ENCODE measurements around the gene ZIK1. TPM values are rescaled to one million over a fixed set of nuclear protein-coding genes. Genes with fewer than 3 reads are reported as not detected.

Gene ZIK1
- total and polyA plus RNA-seq, 9 of the 15 experiments (the other 6 are each of a cell fraction or from before 2014, with no cell fraction given): 0.03 to 0.42 (median 0.15) TPM; not detected in 1

DNA sequence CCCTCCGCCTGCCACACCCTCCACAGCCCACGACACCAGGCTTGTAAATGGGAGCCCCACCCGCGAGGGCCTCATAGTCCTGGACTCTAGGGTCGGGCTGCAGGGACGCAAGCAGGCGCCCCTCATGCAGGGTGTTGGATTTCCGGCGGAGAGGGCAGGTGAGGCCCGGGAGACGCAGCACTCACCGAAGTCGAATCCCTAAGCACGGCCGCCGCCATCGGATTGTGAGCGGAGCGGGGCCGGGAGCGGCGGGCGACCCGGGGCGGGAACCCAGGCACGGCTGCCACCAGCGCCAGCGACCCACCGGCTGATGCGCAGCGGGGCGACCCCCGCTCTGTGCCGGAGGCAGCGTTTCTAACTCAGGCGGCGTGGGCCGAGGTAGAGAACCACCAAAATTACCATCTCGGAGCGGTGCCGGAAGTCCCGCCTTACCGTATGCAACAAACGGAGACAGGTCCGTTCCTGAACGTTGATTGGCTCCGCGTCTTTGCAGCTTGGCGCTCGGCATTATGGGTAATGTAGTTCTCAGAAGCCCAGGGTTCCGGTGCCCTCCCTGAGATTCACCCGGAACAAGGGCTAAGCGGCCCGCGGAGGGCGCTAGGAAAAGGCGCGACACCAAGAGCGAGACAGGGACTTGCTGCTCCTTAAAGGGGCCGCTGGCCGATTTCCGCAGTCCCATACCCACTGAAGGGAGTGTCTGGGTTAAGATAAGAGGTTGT lies 5.3 kb upstream of the ZIK1 start, which contains the start of gene ZNF416 (continued):
- TF ChIP-seq SFPQ (IDR thresholded peaks at IDR 0.05; ENCODE audit: low read depth, low read length): no peak
- TF ChIP-seq RFX5 (IDR thresholded peaks at IDR 0.05; ENCODE audit: low read depth, low read length): no peak
- no peak for TF ChIP-seq KHSRP (IDR thresholded peaks at IDR 0.05)
- TF ChIP-seq PHF20 (IDR thresholded peaks at IDR 0.05; ENCODE audit: partially characterized antibody): peak; percentile 42
- no peak for TF ChIP-seq HIVEP1 (CRISPR knock-in tag; IDR thresholded peaks at IDR 0.05)
- no peak for TF ChIP-seq ELF2 (CRISPR knock-in tag; IDR thresholded peaks at IDR 0.05)
- TF ChIP-seq HMG20A (CRISPR knock-in tag; conservative IDR thresholded peaks at IDR 0.05): no peak
- no peak for TF ChIP-seq PHB2 (IDR thresholded peaks at IDR 0.05; ENCODE audit: low read depth)
- TF ChIP-seq SAFB (IDR thresholded peaks at IDR 0.05; ENCODE audit: borderline replicate concordance, low read depth, low read length): no peak
- TF ChIP-seq ZNF561 (CRISPR knock-in tag; conservative IDR thresholded peaks at IDR 0.05): no peak
- no peak for TF ChIP-seq CBX5 (IDR thresholded peaks at IDR 0.05; ENCODE audit: borderline replicate concordance, low read depth)
- no peak for TF ChIP-seq ZEB2 (IDR thresholded peaks at IDR 0.05)
- TF ChIP-seq ZBTB7A (IDR thresholded peaks at IDR 0.05; ENCODE audit: borderline replicate concordance, control insufficient read depth, low read depth, low read length): no peak
- TF ChIP-seq ASH1L (IDR thresholded peaks at IDR 0.05; ENCODE audit: borderline replicate concordance, low read depth, partially characterized antibody): no peak
- TF ChIP-seq HMGN3 (IDR thresholded peaks at IDR 0.05; ENCODE audit: borderline replicate concordance, extremely low read depth, insufficient read length, low read depth, low read length): no peak
- TF ChIP-seq HCFC1 (IDR thresholded peaks at IDR 0.05; ENCODE audit: low read depth, low read length): peak; percentile 89
- TF ChIP-seq EP300 (IDR thresholded peaks at IDR 0.05; ENCODE audit: low read length): no peak
- TF ChIP-seq TCFL5 (CRISPR knock-in tag; conservative IDR thresholded peaks at IDR 0.05): no peak
- peak; percentile 72 for TF ChIP-seq CHD2 (IDR thresholded peaks at IDR 0.05; ENCODE audit: low read depth, low read length)
- TF ChIP-seq ZNF224 (CRISPR knock-in tag; IDR thresholded peaks at IDR 0.05): no peak
- TF ChIP-seq SREBF1 (IDR thresholded peaks at IDR 0.05; ENCODE audit: borderline replicate concordance, low read depth, low read length): no peak
- no peak for TF ChIP-seq ZNF354B (CRISPR knock-in tag; IDR thresholded peaks at IDR 0.05)
- no peak for TF ChIP-seq ZNF75A (CRISPR knock-in tag; IDR thresholded peaks at IDR 0.05)
- no peak for TF ChIP-seq HDAC6 (IDR thresholded peaks at IDR 0.05; ENCODE audit: low read depth, low read length)
- no peak for TF ChIP-seq ZNF277 (CRISPR knock-in tag; IDR thresholded peaks at IDR 0.05; ENCODE audit: borderline replicate concordance)
- TF ChIP-seq SIRT6 (IDR thresholded peaks at IDR 0.05; ENCODE audit: low read depth, low read length): no peak
- TF ChIP-seq SNAPC5 (CRISPR knock-in tag; IDR thresholded peaks at IDR 0.05): no peak
- no peak for TF ChIP-seq ZSCAN32 (CRISPR knock-in tag; IDR thresholded peaks at IDR 0.05)

Data from K562 (cell line).